NB4 (cell line): ENCODE results near the gene NIF3L1.
A peak's percentile ranks its signal among the peaks of the same experiment; 100 is the strongest.
"Not testable (repeated sequence)": the region's sequence is repeated elsewhere in the genome, so short reads cannot be mapped to it uniquely, and the experiment has no call there.

ENCODE experiments used
- DNase-seq: peaks from one replicate; pipeline ENCODE4 v3.0.0; 2010; ENCODE audit warnings: low read depth
- H3K4me3 ChIP-seq: one replicate; pipeline ENCODE4 v1.5.1; 2011; ENCODE audit warnings: mild to moderate bottlenecking, low read depth, low read length, moderate library complexity
- MYC ChIP-seq: IDR thresholded peaks from 2 replicates; pipeline ENCODE4 v1.6.1; 2011; ENCODE audit warnings: low read depth, low read length
- POLR2A ChIP-seq: IDR thresholded peaks from 2 replicates; pipeline ENCODE4 v1.6.1; 2011; ENCODE audit warnings: mild to moderate bottlenecking; ENCODE audit not compliant: insufficient read length; ENCODE audit errors: extremely low read depth
- TF ChIP-seq, protein P1 (sequence below): IDR thresholded peaks from one replicate; pipeline ENCODE4 v1.5.1; 2012; ENCODE audit warnings: low read depth, low read length
- TF ChIP-seq, protein P2 (sequence below): IDR thresholded peaks from 2 replicates; pipeline ENCODE4 v1.6.1; 2011; ENCODE audit warnings: low read depth, low read length

Gene NIF3L1

DNA sequence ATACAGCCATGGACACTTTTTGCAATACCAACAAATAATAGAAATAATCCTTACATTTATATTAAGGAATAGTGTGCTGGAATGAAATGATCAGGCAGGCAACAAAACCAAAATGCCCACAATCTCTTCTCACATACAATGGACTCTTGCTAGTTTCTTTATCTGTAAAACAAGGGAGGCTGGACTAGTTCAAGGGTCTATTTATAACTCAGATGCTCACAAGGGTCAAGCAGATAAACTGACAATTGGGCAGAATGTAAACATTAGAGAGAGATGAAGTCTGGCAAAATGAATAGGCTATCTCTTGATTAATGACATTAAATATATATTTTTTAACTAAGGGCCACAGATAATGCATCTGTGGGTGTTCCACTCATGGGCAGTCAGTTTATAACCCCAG lies 11.7 kb upstream of the NIF3L1 start:
- TF ChIP-seq, protein P1, sequence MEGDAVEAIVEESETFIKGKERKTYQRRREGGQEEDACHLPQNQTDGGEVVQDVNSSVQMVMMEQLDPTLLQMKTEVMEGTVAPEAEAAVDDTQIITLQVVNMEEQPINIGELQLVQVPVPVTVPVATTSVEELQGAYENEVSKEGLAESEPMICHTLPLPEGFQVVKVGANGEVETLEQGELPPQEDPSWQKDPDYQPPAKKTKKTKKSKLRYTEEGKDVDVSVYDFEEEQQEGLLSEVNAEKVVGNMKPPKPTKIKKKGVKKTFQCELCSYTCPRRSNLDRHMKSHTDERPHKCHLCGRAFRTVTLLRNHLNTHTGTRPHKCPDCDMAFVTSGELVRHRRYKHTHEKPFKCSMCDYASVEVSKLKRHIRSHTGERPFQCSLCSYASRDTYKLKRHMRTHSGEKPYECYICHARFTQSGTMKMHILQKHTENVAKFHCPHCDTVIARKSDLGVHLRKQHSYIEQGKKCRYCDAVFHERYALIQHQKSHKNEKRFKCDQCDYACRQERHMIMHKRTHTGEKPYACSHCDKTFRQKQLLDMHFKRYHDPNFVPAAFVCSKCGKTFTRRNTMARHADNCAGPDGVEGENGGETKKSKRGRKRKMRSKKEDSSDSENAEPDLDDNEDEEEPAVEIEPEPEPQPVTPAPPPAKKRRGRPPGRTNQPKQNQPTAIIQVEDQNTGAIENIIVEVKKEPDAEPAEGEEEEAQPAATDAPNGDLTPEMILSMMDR, result no peak
- no peak for TF ChIP-seq POLR2A
- TF ChIP-seq, protein P2, sequence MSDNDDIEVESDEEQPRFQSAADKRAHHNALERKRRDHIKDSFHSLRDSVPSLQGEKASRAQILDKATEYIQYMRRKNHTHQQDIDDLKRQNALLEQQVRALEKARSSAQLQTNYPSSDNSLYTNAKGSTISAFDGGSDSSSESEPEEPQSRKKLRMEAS, result no peak
- TF ChIP-seq MYC, result no peak
- no peak overlapping the region for H3K4me3 ChIP-seq
- DNase-seq, result no peak

DNA sequence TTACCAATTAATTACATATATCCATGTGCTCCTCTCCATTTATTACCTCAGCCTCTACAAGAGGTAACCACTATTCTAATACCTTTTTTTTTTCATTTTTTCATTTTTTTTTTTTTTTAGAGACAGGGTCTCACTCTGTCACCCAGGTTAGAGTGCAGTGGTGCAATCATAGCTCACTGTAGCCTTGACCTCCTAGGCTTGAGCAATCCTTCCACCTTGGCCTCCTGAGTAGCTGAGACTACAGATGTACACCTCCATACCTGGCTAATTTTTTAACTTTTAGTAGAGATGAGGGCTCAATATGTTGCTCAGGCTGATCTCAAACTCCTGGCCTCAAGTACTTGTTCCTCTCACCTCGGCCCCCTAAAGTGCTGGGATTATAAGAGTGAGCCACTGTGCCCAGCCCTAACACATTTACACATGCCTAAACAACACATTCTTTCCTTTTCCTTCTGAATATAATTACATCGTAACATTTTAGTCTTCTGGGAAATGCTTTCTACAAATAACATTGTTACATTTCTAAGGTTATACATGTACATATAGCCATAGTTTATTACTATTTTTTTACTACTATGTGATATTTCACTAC lies 10.8 kb upstream of the NIF3L1 start:
- DNase-seq, result no peak
- H3K4me3 ChIP-seq, result no peak overlapping the region
- TF ChIP-seq, protein P1, result no peak
- TF ChIP-seq POLR2A, result no peak
- TF ChIP-seq, protein P2, result no peak
- TF ChIP-seq MYC, result no peak

DNA sequence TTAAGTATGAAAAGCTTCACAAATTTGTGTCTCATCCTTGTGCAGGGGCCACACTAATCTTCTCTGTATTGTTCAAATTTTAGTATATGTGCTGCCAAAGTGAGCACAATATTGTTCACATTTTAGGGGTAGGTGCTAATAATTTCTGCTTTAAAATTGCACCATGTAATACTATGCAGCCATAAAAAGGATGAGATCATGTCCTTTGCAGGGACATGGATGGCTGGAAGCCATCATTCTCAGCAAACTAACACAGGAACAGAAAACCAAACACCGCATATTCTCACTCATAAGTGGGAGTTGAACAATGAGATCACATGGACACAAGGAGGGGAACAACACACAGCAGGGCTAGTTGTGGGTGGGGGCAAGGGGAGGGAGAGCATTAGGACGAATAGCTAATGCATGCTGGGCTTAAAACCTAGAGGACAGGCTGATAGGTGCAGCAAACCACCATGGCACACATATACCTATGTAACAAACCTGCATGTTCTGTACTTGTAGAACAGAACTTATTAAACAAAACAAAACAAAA lies 7.4 kb upstream of the NIF3L1 start:
- DNase-seq, H3K4me3 ChIP-seq: not testable (repeated sequence)

DNA sequence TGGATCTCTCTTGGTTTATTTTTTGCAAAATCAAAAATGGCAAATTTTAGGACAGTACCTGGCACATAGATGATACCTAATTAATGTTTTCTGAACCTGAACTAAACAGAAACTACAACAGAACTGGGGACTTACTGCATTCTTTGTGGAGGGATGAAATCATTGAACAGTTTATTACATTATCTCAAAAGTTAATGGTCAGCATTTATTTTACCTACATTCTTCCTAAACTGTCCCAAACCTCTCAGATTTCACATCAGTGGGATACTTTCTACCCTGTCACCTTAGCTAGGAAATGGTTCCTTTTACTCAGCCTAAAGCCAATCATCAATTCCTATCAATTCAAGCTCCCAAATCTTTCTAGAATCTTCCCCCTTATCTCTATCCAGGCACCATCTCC lies 10.3 kb downstream of the NIF3L1 start:
- H3K4me3 ChIP-seq, result no peak overlapping the region
- no peak for DNase-seq
- TF ChIP-seq MYC (no peak), POLR2A (no peak)
- TF ChIP-seq, protein P1, result no peak
- TF ChIP-seq, protein P2, result no peak

DNA sequence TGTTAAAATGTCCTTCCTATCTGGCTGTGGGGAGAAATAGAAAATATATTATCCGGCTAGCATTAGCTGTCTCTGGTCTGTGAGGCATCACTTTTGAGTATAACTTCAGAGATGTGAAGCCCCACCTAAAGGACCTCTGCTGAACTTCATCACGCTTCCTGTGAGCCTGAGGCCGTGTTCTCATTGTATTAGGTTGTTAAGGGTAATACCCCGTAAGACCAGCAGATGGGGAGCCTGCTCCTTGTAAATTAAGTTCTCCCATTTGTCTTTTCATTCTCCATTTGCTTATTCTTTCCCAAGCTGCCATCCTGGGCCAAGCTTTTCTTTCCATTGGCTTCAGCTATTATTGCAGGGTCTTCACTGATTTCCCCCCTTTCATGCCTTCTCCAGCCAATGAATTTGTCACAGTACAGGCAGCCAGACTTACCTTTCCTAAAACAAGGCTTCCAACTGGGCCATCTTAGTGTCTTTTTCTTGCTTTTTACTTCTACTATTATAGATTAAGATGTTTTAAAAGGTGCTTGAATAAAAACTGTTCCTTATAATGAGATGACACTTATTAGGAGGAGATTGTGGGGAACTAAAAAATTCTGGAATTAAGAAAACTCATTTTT lies 12.4 kb downstream of the NIF3L1 start:
- peak; percentile 93 for DNase-seq
- no peak overlapping the region for H3K4me3 ChIP-seq
- TF ChIP-seq, protein P1, result peak; percentile 82
- TF ChIP-seq, protein P2, result peak; percentile 56; the same call in 1 of the 2 replicates
- no peak for TF ChIP-seq MYC

GRCh38 chr2:200905618-200906296 lies 16.6 kb downstream of the NIF3L1 start:
- DNase-seq, result peak; percentile 82
- H3K4me3 ChIP-seq, result no peak overlapping the region
- no peak for TF ChIP-seq MYC
- TF ChIP-seq, protein P2, result 0 out of 2 replicates have a peak, but pooled peaks have one; percentile 17
- TF ChIP-seq POLR2A, result no peak
- TF ChIP-seq, protein P1, result peak; percentile 91
